ENCODE results near the gene ZNF827. TPM values are rescaled to one million over a fixed set of nuclear protein-coding genes. Genes with fewer than 3 reads are reported as not detected.

ZNF827 gene
- total RNA-seq, 1 donor from 2014 or later = 19.5 TPM

DNA sequence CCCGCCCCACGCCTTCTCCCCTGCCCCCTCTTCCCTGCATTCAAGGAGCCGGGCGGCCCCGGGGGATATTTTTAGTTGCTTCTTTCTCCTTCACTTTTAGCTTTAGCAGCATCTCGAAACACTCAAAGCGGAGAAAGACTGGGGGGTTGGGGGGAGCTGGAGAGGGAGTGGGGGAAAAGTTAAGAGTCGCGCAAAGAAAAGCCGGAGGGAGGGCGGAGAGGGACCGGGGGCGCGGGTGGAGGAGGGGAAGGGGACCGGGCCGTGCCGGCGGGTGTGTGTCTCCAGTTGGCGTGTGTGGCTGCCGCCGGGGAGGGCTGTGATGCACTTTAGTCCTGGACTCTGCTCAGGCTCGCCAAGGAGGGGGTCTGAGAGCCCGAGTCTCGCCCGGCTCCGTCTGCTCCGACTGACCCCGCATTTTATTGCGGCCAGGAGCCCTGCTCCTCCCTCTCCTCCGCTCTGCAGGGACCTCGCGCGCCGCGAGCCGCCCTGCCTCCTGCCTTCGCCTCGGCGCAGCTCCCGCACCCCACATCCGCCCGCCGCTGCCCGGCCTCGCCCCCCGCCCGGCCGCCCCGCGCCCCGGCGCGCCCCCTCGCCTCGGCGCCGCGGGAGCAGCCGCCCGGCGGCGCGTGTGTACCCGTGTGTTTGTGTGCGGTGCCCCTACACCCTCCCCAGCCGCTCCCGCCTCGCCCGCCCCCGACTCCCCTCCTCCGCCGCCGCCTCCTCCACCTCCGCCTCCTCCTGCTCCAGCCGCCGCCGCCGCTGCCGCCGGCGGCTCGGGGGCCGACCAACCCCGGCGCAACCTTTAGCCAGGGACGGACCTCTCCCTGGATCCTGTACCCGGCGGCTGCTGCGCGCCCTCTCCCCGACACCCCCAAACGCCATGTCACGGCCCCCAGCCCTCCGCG lies 1.4 kb downstream of the ZNF827 start:
- peak in 1 of 2 donors; percentile 73 for DNase-seq (ENCODE audit: low spot score in 2 of 2)
- no peaks in the 10 kb centered on the region for H3K9me3 ChIP-seq
- peak overlapping the region; percentile 95 to 99 for H3K27ac ChIP-seq
- peaks cover 0 to 18% of the 10 kb centered on the region in 2 donors for H3K4me1 ChIP-seq
- peak overlapping the region; percentile 73 to 82 for H3K4me3 ChIP-seq
- TF ChIP-seq, protein P1, sequence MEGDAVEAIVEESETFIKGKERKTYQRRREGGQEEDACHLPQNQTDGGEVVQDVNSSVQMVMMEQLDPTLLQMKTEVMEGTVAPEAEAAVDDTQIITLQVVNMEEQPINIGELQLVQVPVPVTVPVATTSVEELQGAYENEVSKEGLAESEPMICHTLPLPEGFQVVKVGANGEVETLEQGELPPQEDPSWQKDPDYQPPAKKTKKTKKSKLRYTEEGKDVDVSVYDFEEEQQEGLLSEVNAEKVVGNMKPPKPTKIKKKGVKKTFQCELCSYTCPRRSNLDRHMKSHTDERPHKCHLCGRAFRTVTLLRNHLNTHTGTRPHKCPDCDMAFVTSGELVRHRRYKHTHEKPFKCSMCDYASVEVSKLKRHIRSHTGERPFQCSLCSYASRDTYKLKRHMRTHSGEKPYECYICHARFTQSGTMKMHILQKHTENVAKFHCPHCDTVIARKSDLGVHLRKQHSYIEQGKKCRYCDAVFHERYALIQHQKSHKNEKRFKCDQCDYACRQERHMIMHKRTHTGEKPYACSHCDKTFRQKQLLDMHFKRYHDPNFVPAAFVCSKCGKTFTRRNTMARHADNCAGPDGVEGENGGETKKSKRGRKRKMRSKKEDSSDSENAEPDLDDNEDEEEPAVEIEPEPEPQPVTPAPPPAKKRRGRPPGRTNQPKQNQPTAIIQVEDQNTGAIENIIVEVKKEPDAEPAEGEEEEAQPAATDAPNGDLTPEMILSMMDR (IDR thresholded peaks at IDR 0.05) = no peak
- no peaks in the 10 kb centered on the region for H3K36me3 ChIP-seq
- intact Hi-C loops (cut with DNase I) = loop anchor here (1.0 to 10.0 kb wide), 8 partner anchors 50 to 1898 kb away; partner anchors contain the start of genes LSM6, MMAA and SMAD1
- H3K27me3 ChIP-seq = no peaks in the 10 kb centered on the region

DNA sequence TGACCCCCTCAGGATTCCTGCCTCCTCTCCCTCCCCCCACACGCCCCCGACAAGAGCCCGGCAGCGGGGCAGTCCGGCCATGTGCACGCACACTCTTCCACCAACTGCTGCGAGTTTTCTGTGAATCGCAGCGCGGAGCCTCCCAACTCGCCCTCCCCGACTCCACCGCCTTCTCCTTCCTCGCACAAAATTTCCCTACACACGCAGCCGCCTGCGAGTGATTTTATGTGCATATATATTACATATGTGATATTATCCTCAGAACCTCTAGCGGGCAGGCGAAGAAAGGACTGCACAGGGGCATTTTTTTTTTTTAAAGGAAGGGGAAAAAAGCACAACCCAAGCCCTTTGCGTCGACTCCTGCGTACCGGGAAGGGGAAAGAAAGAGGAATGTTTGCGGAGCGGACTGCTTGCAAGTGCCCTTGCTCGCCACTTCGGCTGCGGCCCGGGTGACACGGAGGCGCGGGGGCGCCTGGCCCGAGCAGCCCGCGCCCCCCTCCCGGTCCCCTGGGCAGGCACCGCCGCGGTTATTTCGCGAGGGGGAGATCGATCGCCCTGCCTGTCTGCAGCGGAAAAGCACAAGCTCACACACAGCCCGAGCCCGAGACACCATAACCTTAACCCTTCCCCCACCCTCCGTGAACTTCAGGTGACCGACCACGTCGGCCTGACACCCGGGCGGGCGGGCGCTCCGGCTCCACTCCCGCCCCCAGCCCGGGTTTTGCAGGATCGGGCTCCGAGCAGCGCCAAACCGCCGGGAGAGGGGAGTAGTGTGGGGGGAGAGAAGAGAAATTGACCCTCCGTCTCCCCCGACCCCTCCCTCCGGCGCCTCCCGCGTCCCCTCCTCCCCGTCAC lies 2.3 kb downstream of the ZNF827 start:
- no peaks in the 10 kb centered on the region for H3K9me3 ChIP-seq
- H3K27me3 ChIP-seq = no peaks in the 10 kb centered on the region
- H3K4me1 ChIP-seq = peaks cover 0 to 18% of the 10 kb centered on the region in 2 donors
- H3K4me3 ChIP-seq = peak overlapping the region; percentile 73 to 82
- H3K27ac ChIP-seq = peak overlapping the region; percentile 95 to 99
- TF ChIP-seq, protein P1 (IDR thresholded peaks at IDR 0.05) = peak; percentile 7 to 23 (median 17)
- peak in 1 of 2 donors; percentile 78 for DNase-seq (ENCODE audit: low spot score in 2 of 2)
- intact Hi-C loops (cut with DNase I) = loop anchor here (1.0 to 10.0 kb wide), 7 partner anchors 50 to 1898 kb away; partner anchors contain the start of genes LSM6 and SMAD1
- H3K36me3 ChIP-seq = no peaks in the 10 kb centered on the region

DNA sequence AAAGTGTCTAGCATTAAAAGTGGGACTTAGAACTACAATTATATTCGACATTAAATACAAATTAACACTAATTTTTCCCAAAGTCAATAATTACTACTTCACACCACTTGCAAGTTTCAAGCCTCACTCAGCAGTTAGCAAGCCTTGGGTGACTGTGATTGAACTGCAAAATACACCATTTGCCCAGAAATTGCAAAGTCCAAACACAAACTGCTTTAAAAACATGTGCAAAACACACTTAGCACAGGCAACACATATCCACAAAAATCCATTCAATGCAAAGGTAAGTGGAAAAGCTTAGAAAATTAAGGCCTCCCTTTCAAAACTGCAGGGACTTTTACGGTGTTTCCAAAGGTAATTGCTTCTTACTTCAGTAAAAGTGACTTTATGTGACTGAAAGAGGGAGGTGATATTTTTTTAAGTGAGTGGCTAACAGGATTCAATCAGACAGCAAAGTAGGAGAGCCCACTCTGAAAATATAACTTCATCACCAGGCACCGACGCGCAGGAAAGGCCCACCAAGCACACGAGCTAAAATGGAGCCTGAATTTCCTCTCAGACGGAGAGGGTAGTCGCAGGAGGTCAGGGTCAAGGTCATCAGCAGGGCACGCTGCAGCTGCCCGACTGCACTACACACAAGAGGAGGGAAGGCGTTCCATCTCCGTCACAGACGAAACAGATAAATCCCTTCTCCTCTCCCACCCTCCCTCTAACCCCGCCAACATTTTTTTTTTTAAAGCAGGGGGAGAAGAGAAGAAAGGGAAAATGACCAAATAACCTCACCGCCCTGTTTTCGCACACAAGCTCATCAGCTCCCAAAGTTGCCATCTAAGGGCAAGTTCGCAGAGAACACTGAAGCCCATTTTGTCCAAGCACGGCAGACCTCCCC lies 3.1 kb downstream of the ZNF827 start:
- TF ChIP-seq, protein P1 (IDR thresholded peaks at IDR 0.05) = no peak
- Histone ChIP-seq H3K27ac (peak overlapping the region; percentile 95 to 99), H3K36me3 (no peaks in the 10 kb centered on the region), H3K4me3 (peak overlapping the region; percentile 73 to 82), H3K9me3 (no peaks in the 10 kb centered on the region), H3K27me3 (no peaks in the 10 kb centered on the region), H3K4me1 (peaks cover 0 to 18% of the 10 kb centered on the region in 2 donors)
- no peak for DNase-seq (ENCODE audit: low spot score in 2 of 2)
- intact Hi-C loops (cut with DNase I) = loop anchor here (1.0 to 10.0 kb wide), 7 partner anchors 49 to 1899 kb away; partner anchors contain the start of genes LSM6 and SMAD1

DNA sequence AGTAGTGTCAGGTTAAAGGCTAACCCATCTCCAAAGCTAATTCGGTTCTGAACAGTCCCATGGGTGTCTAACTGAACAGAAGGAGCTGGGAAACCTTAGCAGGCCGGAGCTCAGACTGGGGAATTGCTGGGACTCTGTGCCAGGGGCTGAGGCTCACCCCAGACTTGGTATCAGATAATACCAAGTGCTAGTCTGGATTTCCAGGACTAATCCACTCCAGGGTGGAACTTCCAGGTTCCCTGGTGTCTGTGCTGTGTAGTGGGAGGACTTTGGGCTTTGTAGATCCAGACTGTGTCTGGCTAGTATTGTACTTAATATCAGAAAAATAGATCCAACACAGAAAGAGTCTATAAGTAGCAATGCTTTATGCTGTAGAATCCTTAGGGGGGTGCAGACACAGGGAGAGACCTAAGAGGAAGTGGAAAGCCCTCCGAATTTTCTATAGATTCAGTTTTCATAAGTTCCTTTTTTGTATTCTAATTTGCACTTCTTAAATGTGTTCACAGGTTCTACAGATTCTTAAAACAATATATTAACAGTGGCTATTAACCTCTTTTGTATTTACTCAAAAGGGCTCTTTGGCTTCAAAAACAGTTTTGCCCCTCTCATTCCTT lies 4.1 kb downstream of the ZNF827 start:
- Histone ChIP-seq H3K4me1 (peaks cover 0 to 15% of the 10 kb centered on the region in 2 donors), H3K4me3 (peak overlapping the region in 1 of 2 donors; percentile 73), H3K27me3 (no peaks in the 10 kb centered on the region), H3K27ac (peak overlapping the region; percentile 95 to 99), H3K9me3 (no peaks in the 10 kb centered on the region), H3K36me3 (no peaks in the 10 kb centered on the region)
- no peak for DNase-seq (ENCODE audit: low spot score in 2 of 2)
- TF ChIP-seq, protein P1 (IDR thresholded peaks at IDR 0.05) = no peak
- intact Hi-C loops (cut with DNase I) = loop anchor here (5.0 to 10.0 kb wide), 4 partner anchors 92 to 1900 kb away; partner anchors contain the start of genes LSM6 and SMAD1

Measured in ascending aorta (tissue), 2 donors.